ENCODE results near the gene GBGT1.

DNA sequence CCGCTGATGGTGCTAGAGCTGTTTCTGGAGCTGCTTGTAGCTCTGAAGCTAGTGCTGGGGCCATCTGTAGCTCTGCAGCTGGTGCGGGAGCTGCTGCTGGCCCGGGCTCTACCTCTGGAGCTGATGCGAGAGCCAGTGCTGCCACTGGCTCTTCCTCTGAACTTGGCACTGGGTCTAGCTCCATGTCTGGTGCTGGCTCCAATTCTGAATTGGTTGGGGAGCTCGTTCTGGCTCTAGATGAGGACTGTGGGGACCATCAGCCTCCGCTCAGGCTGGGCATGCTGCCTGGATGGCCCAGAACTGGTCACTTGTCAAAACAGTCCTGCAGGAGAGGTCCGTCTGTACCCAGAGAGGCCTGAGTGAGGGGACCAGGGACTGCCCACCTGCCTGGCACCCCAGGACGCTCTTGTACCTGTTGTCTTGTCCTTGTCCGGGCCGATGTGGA lies 23.9 kb upstream of the GBGT1 start:
- TF ChIP-seq POLR2A (IDR thresholded peaks at IDR 0.05; ENCODE audit: low read depth, low read length) (no peak), POLR2AphosphoS5 (IDR thresholded peaks at IDR 0.05; ENCODE audit: low read depth, low read length) (no peak), TAF1 (IDR thresholded peaks at IDR 0.05; ENCODE audit: low read depth, low read length) (no peak), SPI1 (IDR thresholded peaks at IDR 0.05; ENCODE audit: low read depth, low read length) (no peak), POU2F2 (IDR thresholded peaks at IDR 0.05; ENCODE audit: low read depth, low read length) (no peak), PAX5 (IDR thresholded peaks at IDR 0.05; ENCODE audit: insufficient read depth, low read length, severe bottlenecking) (no peak)

All from GM12891 (cell line).